Choroid plexus epithelial cell (primary cell): ENCODE results near the gene ACMSD.
"Not testable (repeated sequence)": the region's sequence is repeated elsewhere in the genome, so short reads cannot be mapped to it uniquely, and the experiment has no call there.

Experiments used
- DNase-seq: peaks from one replicate; pipeline ENCODE4 v3.0.0-alpha.2; 2010; ENCODE audit warnings: low read depth
- H3K4me3 ChIP-seq: 2 replicates; pipeline ENCODE4 v1.5.1; 2011; ENCODE audit warnings: low read depth, mild to moderate bottlenecking, control low read depth, low read length, moderate library complexity
- CTCF ChIP-seq: conservative IDR thresholded peaks from 2 replicates; pipeline ENCODE4 v1.5.1; 2011; ENCODE audit warnings: low read depth, mild to moderate bottlenecking, control low read depth, inconsistent platforms, low read length, moderate library complexity

ACMSD gene

GRCh38 chr2:134800341-134800740 is 38.1 kb upstream of the ACMSD start:
- TF ChIP-seq CTCF = no peak
- no peak for DNase-seq
- H3K4me3 ChIP-seq = no peak overlapping the region

- DNase-seq, H3K4me3 ChIP-seq: not testable (repeated sequence)
Measured at GRCh38 chr2:134803609-134804405, 34.6 kb upstream of the ACMSD start.

GRCh38 chr2:134815741-134816140 is 22.7 kb upstream of the ACMSD start:
- DNase-seq = no peak
- TF ChIP-seq CTCF = no peak
- H3K4me3 ChIP-seq = no peak overlapping the region

- no peak overlapping the region for H3K4me3 ChIP-seq
- no peak for DNase-seq
- TF ChIP-seq CTCF = no peak
Measured at GRCh38 chr2:134818321-134818720, 20.1 kb upstream of the ACMSD start.

GRCh38 chr2:134819334-134819733 is 19.1 kb upstream of the ACMSD start:
- DNase-seq = peak; percentile 2
- TF ChIP-seq CTCF = no peak
- no peak overlapping the region for H3K4me3 ChIP-seq

GRCh38 chr2:134823431-134823830 is 15.0 kb upstream of the ACMSD start:
- H3K4me3 ChIP-seq = no peak overlapping the region
- TF ChIP-seq CTCF = no peak
- no peak for DNase-seq

GRCh38 chr2:134823832-134824231 is 14.6 kb upstream of the ACMSD start:
- H3K4me3 ChIP-seq = no peak overlapping the region
- TF ChIP-seq CTCF = no peak
- no peak for DNase-seq

- H3K4me3 ChIP-seq, DNase-seq: not testable (repeated sequence)
Measured at GRCh38 chr2:134825716-134826115, 12.7 kb upstream of the ACMSD start.
